WTC11 (cell line): ENCODE measurements around the gene AGBL1.

ENCODE experiments used
- CBFB ChIP-seq: sonication (generic); formaldehyde crosslinking; IDR thresholded peaks from 2 replicates; pipeline ENCODE4 v1.8.1; 2022; ENCODE audit warnings: mild to moderate bottlenecking, low read depth, missing genetic modification reagents
- CREB1 ChIP-seq: sonication (generic); formaldehyde crosslinking; IDR thresholded peaks from 2 replicates; pipeline ENCODE4 v1.8.0; 2023; ENCODE audit warnings: mild to moderate bottlenecking, missing genetic modification reagents
- FOXK1 ChIP-seq: sonication (generic); formaldehyde crosslinking; IDR thresholded peaks from 2 replicates; pipeline ENCODE4 v1.8.0; 2022; ENCODE audit warnings: mild to moderate bottlenecking, moderate library complexity, missing genetic modification reagents
- GABPB1 ChIP-seq: sonication (generic); formaldehyde crosslinking; IDR thresholded peaks from 2 replicates; pipeline ENCODE4 v1.8.1; 2023; ENCODE audit warnings: mild to moderate bottlenecking, missing genetic modification reagents
- JUN ChIP-seq: sonication (generic); formaldehyde crosslinking; IDR thresholded peaks from 2 replicates; pipeline ENCODE4 v1.8.0; 2023; ENCODE audit warnings: mild to moderate bottlenecking, missing genetic modification reagents
- KAT7 ChIP-seq: sonication (generic); formaldehyde crosslinking; IDR thresholded peaks from 2 replicates; pipeline ENCODE4 v1.8.1; 2023; ENCODE audit warnings: missing genetic modification reagents, mild to moderate bottlenecking, borderline replicate concordance
- MYBL2 ChIP-seq: sonication (generic); formaldehyde crosslinking; IDR thresholded peaks from 2 replicates; pipeline ENCODE4 v1.8.1; 2023; ENCODE audit warnings: mild to moderate bottlenecking, moderate library complexity, missing genetic modification reagents
- NFE2L1 ChIP-seq: sonication (generic); formaldehyde crosslinking; IDR thresholded peaks from 2 replicates; pipeline ENCODE4 v1.8.1; 2023; ENCODE audit warnings: missing genetic modification reagents
- TP53 ChIP-seq: sonication (generic); formaldehyde crosslinking; IDR thresholded peaks from 2 replicates; pipeline ENCODE4 v1.8.1; 2023; ENCODE audit warnings: mild to moderate bottlenecking, missing genetic modification reagents
- TF ChIP-seq, protein P1 (sequence below): fragments of 200-600 bp; IDR thresholded peaks from 2 replicates; pipeline ENCODE4 v1.8.0; 2022; ENCODE audit warnings: antibody characterized with exemption
- TF ChIP-seq, protein P2 (sequence below): sonication (generic); formaldehyde crosslinking; IDR thresholded peaks from 2 replicates; pipeline ENCODE4 v1.8.1; 2022; ENCODE audit warnings: mild to moderate bottlenecking, moderate library complexity, missing genetic modification reagents
- TF ChIP-seq, protein P3 (sequence below): sonication (generic); formaldehyde crosslinking; IDR thresholded peaks from 2 replicates; pipeline ENCODE4 v1.8.0; 2023; ENCODE audit warnings: missing genetic modification reagents
- TF ChIP-seq, protein P4 (sequence below): sonication (generic); formaldehyde crosslinking; IDR thresholded peaks from 2 replicates; pipeline ENCODE4 v1.8.1; 2022; ENCODE audit warnings: low read depth, mild to moderate bottlenecking, moderate library complexity, missing genetic modification reagents, borderline replicate concordance
- TF ChIP-seq, protein P5 (sequence below): sonication (generic); formaldehyde crosslinking; IDR thresholded peaks from 2 replicates; pipeline ENCODE4 v1.8.0; 2023; ENCODE audit warnings: missing genetic modification reagents, mild to moderate bottlenecking, borderline replicate concordance

DNA sequence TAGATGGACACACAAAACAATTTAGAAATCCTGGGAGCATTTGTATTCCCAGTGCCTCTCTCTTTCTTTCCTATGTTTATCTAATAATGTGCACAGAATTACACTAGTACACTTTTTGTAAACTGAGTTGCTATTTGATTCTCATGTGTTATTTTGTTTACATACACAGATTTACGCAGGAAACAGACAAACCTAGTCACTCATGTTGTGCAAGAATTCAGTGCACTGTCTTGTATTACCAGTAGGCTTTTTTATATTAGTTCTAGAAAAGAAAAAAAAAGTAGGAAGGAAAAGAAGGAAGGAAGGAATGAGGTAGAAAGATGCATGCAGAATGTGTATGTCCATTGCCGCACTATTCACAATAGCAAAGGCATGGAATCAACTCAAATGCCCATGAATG, 257.4 kb downstream of the AGBL1 start:
- TF ChIP-seq, protein P1, sequence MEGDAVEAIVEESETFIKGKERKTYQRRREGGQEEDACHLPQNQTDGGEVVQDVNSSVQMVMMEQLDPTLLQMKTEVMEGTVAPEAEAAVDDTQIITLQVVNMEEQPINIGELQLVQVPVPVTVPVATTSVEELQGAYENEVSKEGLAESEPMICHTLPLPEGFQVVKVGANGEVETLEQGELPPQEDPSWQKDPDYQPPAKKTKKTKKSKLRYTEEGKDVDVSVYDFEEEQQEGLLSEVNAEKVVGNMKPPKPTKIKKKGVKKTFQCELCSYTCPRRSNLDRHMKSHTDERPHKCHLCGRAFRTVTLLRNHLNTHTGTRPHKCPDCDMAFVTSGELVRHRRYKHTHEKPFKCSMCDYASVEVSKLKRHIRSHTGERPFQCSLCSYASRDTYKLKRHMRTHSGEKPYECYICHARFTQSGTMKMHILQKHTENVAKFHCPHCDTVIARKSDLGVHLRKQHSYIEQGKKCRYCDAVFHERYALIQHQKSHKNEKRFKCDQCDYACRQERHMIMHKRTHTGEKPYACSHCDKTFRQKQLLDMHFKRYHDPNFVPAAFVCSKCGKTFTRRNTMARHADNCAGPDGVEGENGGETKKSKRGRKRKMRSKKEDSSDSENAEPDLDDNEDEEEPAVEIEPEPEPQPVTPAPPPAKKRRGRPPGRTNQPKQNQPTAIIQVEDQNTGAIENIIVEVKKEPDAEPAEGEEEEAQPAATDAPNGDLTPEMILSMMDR, result no peak
- TF ChIP-seq, protein P2, sequence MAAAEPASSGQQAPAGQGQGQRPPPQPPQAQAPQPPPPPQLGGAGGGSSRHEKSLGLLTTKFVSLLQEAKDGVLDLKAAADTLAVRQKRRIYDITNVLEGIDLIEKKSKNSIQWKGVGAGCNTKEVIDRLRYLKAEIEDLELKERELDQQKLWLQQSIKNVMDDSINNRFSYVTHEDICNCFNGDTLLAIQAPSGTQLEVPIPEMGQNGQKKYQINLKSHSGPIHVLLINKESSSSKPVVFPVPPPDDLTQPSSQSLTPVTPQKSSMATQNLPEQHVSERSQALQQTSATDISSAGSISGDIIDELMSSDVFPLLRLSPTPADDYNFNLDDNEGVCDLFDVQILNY (CRISPR knock-in tag), result no peak
- TF ChIP-seq FOXK1 (CRISPR knock-in tag), result no peak
- TF ChIP-seq CBFB (CRISPR knock-in tag), result no peak
- TF ChIP-seq, protein P3, sequence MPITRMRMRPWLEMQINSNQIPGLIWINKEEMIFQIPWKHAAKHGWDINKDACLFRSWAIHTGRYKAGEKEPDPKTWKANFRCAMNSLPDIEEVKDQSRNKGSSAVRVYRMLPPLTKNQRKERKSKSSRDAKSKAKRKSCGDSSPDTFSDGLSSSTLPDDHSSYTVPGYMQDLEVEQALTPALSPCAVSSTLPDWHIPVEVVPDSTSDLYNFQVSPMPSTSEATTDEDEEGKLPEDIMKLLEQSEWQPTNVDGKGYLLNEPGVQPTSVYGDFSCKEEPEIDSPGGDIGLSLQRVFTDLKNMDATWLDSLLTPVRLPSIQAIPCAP (CRISPR knock-in tag), result no peak
- TF ChIP-seq KAT7, result no peak
- TF ChIP-seq, protein P4, sequence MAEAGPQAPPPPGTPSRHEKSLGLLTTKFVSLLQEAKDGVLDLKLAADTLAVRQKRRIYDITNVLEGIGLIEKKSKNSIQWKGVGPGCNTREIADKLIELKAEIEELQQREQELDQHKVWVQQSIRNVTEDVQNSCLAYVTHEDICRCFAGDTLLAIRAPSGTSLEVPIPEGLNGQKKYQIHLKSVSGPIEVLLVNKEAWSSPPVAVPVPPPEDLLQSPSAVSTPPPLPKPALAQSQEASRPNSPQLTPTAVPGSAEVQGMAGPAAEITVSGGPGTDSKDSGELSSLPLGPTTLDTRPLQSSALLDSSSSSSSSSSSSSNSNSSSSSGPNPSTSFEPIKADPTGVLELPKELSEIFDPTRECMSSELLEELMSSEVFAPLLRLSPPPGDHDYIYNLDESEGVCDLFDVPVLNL (CRISPR knock-in tag), result no peak
- TF ChIP-seq, protein P5, sequence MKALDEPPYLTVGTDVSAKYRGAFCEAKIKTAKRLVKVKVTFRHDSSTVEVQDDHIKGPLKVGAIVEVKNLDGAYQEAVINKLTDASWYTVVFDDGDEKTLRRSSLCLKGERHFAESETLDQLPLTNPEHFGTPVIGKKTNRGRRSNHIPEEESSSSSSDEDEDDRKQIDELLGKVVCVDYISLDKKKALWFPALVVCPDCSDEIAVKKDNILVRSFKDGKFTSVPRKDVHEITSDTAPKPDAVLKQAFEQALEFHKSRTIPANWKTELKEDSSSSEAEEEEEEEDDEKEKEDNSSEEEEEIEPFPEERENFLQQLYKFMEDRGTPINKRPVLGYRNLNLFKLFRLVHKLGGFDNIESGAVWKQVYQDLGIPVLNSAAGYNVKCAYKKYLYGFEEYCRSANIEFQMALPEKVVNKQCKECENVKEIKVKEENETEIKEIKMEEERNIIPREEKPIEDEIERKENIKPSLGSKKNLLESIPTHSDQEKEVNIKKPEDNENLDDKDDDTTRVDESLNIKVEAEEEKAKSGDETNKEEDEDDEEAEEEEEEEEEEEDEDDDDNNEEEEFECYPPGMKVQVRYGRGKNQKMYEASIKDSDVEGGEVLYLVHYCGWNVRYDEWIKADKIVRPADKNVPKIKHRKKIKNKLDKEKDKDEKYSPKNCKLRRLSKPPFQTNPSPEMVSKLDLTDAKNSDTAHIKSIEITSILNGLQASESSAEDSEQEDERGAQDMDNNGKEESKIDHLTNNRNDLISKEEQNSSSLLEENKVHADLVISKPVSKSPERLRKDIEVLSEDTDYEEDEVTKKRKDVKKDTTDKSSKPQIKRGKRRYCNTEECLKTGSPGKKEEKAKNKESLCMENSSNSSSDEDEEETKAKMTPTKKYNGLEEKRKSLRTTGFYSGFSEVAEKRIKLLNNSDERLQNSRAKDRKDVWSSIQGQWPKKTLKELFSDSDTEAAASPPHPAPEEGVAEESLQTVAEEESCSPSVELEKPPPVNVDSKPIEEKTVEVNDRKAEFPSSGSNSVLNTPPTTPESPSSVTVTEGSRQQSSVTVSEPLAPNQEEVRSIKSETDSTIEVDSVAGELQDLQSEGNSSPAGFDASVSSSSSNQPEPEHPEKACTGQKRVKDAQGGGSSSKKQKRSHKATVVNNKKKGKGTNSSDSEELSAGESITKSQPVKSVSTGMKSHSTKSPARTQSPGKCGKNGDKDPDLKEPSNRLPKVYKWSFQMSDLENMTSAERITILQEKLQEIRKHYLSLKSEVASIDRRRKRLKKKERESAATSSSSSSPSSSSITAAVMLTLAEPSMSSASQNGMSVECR, result no peak
- no peak for TF ChIP-seq GABPB1 (CRISPR knock-in tag)
- no peak for TF ChIP-seq MYBL2
- no peak for TF ChIP-seq TP53 (CRISPR knock-in tag)
- no peak for TF ChIP-seq JUN (CRISPR knock-in tag)
- TF ChIP-seq CREB1 (CRISPR knock-in tag), result no peak
- TF ChIP-seq NFE2L1 (CRISPR knock-in tag), result no peak
